ENCODE results near the gene FBXO42. TPM values are rescaled to one million over a fixed set of nuclear protein-coding genes. Genes with fewer than 3 reads are reported as not detected.

Gene FBXO42
- total and polyA plus RNA-seq, 8 donors, result 4.3 to 35.4 (median 13.9) TPM

DNA sequence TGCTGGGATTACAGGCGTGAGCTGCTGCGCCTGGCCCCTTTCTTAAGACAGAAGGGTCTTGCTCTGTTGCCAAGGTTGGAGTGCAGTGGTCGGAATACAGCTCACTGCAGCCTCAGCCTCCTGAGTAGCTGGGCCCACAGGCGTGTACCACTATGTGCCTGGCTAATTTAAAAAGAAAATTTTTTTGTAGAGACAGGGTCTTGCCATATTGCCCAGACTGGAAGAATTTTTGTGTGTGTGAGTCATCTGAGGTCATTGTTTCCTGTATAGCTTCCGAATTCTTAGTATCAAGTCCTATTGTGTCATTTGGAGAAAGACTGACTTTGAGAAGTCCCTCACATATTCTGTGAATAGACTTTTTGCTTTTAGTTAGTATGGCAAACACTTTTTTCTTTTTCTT is 19.4 kb upstream of the FBXO42 start:
- H3K9me3 ChIP-seq, result no peaks in the 10 kb centered on the region
- H3K4me1 ChIP-seq, result peaks cover 63 to 88% (median 83%) of the 10 kb centered on the region in 4 donors
- no peak overlapping the region for H3K27ac ChIP-seq
- no peaks in the 10 kb centered on the region for H3K27me3 ChIP-seq
- 72 to 89% (median 80%) methylated on average over 5 of the region's 5 CpGs for whole genome bisulfite sequencing, 5 donors
- DNase-seq, result no peak
- H3K36me3 ChIP-seq, result peaks cover 0 to 11% (median 0%) of the 10 kb centered on the region in 4 donors
- no peak for TF ChIP-seq CTCF (IDR thresholded peaks at IDR 0.05)
- TF ChIP-seq POLR2AphosphoS5 (IDR thresholded peaks at IDR 0.05), result no peak
- TF ChIP-seq EP300 (IDR thresholded peaks at IDR 0.05), result no peak
- TF ChIP-seq POLR2A (IDR thresholded peaks at IDR 0.05), result no peak
- intact Hi-C loops (cut with DNase I; ENCODE audit: low total_unique reads), result no loop called here
- no peak overlapping the region for H3K4me3 ChIP-seq

DNA sequence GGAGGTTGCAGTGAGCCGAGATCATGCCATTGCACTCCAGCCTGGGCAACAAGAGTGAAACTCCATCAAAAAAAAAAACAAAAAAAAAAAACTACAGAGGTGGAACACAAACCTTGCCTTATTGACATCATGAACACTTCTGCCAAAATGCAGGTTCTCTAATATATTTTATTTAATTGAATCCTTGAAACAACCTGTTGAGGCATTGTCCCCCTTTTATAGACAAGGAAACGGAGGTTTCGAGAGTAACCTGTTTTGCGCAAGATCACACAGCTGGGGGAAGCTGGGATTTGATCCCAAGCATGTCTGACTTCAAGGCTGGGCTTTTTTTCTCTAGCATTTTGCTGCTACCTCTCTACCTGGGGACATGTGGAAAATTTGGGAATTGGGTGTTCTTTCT is 17.5 kb upstream of the FBXO42 start:
- no peak for TF ChIP-seq POLR2AphosphoS5 (IDR thresholded peaks at IDR 0.05)
- TF ChIP-seq POLR2A (IDR thresholded peaks at IDR 0.05), result no peak
- TF ChIP-seq EP300 (IDR thresholded peaks at IDR 0.05), result no peak
- no peak for TF ChIP-seq CTCF (IDR thresholded peaks at IDR 0.05)
- Histone ChIP-seq H3K27me3 (no peaks in the 10 kb centered on the region), H3K36me3 (peaks cover 0 to 11% (median 0%) of the 10 kb centered on the region in 4 donors), H3K9me3 (no peaks in the 10 kb centered on the region), H3K4me3 (no peak overlapping the region), H3K4me1 (peaks cover 45 to 87% (median 73%) of the 10 kb centered on the region in 4 donors), H3K27ac (no peak overlapping the region)
- WGBS, 5 donors, result 88 to 94% (median 92%) methylated on average over 4 of the region's 4 CpGs
- intact Hi-C loops (cut with DNase I; ENCODE audit: low total_unique reads), result no loop called here
- DNase-seq, result no peak

DNA sequence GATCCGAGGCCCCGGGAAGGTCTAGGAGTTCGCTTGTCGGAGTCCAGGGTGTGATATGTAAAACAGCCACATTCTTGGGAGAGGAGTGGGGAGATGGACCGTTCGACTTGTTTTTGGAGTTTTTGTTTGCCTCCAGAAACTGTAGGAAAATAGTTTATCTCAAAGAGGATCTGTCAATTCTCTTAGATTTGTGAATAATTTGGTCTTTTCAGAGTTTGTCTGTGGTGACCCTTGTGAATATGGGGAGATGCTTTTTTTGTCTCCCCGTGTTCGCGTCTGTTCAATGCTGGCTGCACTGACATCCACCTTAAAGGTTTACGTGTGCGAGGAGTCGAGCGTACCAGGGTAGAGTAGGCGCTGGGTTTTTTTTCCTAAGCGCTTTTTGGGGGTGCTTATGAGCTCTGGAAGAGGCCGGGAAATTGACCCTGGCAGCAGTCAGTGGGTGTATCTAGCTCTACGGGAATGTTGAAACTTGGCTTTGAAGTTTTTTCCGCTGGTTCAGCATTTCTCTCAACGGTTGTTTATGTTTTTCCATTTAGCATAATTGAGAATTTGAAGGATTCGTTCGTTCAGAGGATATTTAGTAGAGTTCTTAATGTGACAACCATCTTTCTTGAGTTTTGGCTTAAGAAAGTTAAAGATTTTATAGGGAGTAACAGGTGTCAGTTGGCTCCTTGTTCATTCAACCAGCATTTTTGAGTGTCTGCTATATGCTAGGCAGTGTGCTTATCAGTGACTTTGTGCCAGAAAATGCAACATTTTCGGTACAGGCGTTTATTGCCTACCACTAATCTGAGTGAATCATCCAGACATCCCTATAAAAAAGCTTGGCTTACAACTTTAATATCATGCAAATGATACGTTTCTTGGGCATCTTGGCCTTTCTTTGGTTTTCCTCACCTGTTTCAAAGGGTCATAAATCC is 15.9 kb upstream of the FBXO42 start:
- peak in 1 of 2 donors; percentile 53 for DNase-seq
- peak overlapping the region; percentile 97 to 98 (median 98) for H3K27ac ChIP-seq
- intact Hi-C loops (cut with DNase I; ENCODE audit: low total_unique reads), result no loop called here
- peaks cover 33 to 87% (median 60%) of the 10 kb centered on the region in 4 donors for H3K4me1 ChIP-seq
- no peaks in the 10 kb centered on the region for H3K27me3 ChIP-seq
- 1 to 3% (median 2%) methylated on average over 24 of the region's 24 CpGs for WGBS, 5 donors
- H3K4me3 ChIP-seq, result peak overlapping the region; percentile 66 to 78 (median 70)
- TF ChIP-seq EP300 (IDR thresholded peaks at IDR 0.05), result no peak
- no peak for TF ChIP-seq POLR2AphosphoS5 (IDR thresholded peaks at IDR 0.05)
- no peak for TF ChIP-seq POLR2A (IDR thresholded peaks at IDR 0.05)
- TF ChIP-seq CTCF (IDR thresholded peaks at IDR 0.05), result no peak
- no peaks in the 10 kb centered on the region for H3K9me3 ChIP-seq
- no peaks in the 10 kb centered on the region for H3K36me3 ChIP-seq

GRCh38 chr1:16367258-16367967 is 15.1 kb upstream of the FBXO42 start:
- Histone ChIP-seq H3K27ac (peak overlapping the region; percentile 97 to 98 (median 98)), H3K4me1 (peaks cover 26 to 79% (median 54%) of the 10 kb centered on the region in 4 donors), H3K27me3 (no peaks in the 10 kb centered on the region), H3K36me3 (no peaks in the 10 kb centered on the region), H3K4me3 (peak overlapping the region; percentile 66 to 78 (median 70)), H3K9me3 (no peaks in the 10 kb centered on the region)
- TF ChIP-seq POLR2AphosphoS5 (IDR thresholded peaks at IDR 0.05), result peak in 2 of 3 donors; percentile 21 to 79
- no peak for TF ChIP-seq EP300 (IDR thresholded peaks at IDR 0.05)
- TF ChIP-seq CTCF (IDR thresholded peaks at IDR 0.05), result no peak
- peak in 1 of 4 donors; percentile 71 for TF ChIP-seq POLR2A (IDR thresholded peaks at IDR 0.05)
- WGBS, 5 donors, result 0 to 1% (median 0%) methylated on average over 44 to 47 of the region's 47 CpGs
- intact Hi-C loops (cut with DNase I; ENCODE audit: low total_unique reads), result no loop called here
- peak; percentile 74 to 95 for DNase-seq

All from stomach (tissue), 9 donors.